ENCODE data around the gene RAB6B.

Gene RAB6B

DNA sequence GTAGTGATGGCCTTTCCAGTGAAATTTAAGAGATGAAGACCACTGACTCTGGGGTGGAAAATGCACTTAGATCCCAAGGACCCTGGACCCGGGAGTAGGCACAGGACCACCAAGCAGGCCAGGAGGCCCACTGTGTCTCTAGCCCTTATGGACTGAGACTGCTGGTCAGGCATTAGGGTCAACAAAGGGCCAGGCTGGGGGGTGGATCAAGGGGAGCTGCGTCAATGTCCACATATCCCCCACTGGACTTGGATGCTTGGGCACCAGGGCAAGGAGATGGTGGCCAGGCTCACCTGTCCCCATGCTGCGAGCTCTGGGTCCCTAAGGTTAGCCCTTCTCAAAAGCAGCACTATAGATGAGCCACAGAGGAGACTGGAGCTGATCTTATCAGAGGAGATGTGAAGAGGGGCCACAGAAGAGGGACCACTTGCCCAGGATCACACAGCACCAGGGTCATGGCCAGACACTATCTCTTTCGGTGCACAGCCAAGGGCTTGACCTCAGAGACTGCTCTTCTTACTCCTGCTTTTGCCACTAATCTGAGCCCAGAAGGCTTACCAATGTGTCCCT lies 14.7 kb downstream of the RAB6B start:
- DNase-seq: no peak

DNA sequence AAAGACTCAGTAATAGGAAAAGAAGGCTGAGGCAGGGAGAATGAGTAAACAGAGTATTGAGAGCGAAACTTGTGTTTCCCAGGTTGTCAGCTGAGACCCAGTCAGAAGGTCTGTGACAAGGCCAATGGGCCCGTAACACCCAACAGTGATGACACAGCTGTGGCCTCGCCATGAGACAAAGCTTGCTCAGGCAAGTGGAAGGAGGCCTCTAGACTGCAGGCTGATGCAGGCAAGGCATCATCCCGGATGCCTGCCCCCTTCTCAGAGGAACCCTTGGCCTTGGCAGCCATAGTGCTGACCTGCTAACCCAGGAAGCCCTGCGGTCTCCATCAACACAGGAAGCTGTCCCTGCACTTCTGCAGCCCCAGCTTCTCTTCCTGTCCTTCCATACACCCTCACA lies 15.4 kb downstream of the RAB6B start:
- DNase-seq: no peak

DNA sequence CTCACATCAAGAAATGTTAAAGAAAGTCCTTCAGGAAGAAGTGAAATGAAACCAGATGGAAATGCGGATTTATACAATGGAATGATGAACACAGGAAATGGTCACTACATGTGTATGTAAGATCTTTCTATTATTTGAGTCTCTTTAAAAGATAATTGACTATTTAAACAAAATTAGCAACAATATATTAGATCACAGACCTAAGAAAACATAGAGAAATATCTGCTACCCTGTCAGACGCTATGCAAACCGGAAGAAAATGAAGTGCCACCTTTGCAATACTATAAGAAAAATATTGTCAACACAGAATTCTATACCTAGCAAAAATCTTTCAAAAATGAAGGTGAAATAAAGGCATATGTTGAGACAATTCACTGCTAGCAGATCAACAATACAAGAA lies 17.2 kb downstream of the RAB6B start:
- DNase-seq: no peak

DNA sequence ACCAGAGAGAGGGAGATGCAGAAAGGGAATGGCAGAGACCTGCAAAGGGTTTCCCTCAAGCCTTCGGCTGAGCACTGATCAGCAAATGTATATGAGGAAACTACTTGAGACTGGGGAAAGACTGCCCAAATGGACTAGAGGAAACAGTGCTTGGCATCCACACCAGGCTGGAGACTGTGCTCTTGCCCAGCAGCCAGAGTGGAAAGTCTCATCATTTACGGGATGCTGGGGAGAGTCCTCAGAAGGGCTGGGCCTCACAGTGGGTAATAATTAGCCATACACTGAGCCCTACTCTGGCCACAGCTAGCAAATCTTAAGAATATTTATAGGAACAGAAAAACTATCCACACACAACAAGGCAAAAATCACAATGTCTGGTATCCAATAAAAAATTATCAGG lies 18.5 kb downstream of the RAB6B start:
- no peak for DNase-seq

DNA sequence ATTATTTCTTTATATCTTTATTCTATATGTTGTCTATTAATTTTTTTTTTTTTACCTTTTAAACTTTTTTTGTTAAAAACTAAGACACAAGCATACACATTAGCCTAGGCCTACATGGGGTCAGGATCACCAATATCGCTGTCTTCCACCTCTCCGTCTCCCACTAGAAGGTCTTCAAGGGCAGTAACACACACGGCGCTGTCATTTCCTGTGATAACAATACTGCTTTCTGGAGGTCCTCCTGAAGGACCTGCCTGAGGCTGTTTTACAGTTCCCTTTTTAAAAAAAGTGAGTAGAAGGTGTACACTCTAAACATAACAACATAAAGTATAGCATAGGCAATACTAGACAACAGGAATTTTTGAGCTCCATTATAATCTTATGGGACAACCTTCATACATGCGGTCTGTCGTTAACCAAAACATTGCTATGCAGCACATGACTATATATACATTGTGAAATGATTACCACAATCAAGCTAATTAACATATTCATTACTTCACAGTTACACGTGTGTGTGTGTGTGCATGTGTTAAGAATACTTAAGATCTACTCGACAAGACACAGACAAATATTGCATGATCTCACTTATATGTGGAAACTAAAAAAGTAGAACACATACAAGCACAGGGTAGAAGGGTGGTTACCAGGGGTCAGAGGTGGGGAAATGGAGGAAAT lies 20.8 kb downstream of the RAB6B start:
- DNase-seq: no peak

DNA sequence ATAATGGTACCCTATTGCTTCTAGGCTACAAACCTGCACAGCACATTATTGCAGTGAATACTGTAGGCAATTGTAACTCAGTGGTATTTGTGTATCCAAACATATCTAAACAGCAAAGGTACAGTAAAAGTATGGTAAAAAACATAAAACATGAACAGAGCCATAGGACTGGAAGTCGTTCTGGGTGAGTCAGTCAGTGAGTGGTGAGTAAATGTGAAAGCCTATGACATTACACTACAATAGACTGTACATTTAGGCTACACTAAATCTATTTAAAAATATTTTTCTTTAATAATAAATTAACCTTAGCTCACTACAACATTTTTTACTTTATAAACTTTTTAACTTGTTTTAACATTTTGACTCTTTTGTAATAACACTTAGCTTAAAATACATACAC lies 21.3 kb downstream of the RAB6B start:
- DNase-seq: no peak

DNA sequence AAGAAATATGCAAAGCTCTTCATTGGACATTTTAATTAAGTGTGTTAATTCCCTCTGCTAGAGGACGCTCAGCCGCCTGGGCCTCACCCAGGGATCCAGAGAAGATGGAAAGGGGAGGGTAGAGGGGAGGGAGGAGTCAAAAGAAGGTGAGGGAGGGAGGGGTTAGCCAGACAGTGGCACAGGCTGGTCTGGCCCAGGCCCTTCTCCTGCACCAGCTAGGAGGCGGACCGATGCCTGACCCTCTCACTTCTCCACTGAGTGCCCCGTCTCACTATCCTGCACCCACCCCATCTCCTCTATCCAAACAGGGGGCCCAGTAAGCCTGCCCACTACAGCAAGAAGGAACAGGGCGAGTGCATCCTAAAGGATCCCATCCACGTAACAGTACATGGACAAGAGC lies 22.9 kb downstream of the RAB6B start:
- DNase-seq: no peak

DNA sequence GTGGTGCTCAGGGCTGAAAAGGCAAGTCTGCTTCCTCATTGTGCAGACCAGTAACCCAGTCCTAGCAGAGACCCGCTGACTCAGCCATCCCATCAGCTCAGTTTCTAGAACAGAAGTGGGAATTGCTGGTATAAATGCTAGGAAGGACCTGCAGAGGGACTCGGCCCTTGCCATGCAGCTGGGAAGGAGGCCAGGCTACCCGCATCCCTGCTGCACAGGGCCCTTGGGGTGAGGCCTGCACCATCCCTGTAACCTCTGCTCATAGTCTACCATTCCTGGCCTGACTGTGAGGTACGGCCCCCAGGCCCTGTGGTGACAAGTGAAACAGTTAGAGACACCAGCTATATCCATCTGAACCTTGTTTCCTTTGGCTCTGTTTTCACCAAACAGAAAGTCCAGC lies 23.5 kb downstream of the RAB6B start:
- no peak for DNase-seq

DNA sequence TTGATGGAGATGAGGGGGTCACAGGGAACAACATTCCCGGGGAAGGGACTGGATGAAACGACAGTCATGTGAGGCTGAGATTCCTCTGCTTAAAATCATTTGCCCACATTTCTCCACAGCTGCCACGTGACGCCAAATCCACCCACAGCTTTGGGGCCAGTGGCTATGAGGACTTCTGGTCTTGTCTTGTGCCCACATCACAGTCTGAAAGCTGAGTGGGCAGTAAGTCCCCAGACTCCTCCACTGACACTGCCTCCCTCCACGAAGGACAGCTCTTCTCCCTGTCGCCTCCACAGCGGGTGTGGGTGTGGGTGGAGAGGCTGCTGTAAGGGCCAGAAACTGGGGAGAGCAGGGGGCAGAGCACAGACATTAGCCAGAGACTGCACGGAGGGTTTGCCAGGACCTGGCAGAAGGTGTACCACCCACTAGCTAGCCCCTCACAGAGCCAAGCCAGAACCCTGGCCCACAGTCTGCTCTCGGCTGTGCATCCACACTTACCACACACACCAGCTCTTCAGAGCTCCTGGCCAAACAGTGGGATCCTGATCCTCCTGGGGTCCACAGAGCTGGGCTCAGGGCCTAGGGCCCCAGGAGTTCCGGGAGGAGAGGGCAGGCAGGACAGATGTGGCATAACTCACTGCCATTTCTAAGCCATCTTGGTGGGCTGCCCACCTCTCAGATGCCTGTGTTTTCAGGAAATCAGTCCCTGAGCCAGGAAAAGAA lies 24.2 kb downstream of the RAB6B start:
- DNase-seq: no peak

DNA sequence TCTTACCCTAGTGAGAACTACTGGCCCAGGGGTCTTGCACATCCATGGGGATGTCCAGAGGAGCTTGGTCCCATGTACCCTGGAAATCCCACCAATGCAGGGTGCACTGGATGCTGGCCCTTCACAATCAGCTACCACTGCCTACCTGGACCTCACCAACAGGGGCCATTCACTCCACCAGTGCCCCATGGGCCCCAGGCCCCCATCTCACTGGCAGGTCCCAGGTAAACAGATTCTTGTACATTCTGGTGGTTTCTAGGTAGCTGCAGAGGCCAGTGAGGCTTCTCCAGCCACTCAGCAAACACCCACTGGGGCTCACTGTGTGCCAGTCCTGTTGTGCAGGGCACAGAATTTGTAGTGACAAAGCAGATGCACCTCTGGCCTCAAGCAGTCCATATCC lies 24.9 kb downstream of the RAB6B start:
- DNase-seq: no peak

DNA sequence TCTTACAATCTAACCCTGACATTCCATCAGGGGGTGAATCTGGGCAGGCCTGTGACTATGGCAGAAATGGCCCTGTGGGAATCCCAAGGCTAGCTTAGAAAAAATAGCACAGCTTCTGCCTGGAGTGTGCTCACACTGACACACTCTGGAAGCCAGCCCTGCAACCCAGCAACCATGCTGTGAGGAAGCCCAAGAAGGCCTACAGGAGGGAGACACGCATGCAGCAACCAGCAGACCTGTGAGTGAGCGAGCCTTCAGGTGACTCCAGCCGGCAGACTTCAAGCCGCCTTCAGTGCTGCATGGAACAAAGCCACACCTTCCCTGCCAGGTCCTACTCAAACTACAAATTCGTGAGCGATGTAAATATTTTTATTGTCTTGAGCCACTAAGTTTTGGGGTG lies 26.1 kb downstream of the RAB6B start:
- no peak for DNase-seq

DNA sequence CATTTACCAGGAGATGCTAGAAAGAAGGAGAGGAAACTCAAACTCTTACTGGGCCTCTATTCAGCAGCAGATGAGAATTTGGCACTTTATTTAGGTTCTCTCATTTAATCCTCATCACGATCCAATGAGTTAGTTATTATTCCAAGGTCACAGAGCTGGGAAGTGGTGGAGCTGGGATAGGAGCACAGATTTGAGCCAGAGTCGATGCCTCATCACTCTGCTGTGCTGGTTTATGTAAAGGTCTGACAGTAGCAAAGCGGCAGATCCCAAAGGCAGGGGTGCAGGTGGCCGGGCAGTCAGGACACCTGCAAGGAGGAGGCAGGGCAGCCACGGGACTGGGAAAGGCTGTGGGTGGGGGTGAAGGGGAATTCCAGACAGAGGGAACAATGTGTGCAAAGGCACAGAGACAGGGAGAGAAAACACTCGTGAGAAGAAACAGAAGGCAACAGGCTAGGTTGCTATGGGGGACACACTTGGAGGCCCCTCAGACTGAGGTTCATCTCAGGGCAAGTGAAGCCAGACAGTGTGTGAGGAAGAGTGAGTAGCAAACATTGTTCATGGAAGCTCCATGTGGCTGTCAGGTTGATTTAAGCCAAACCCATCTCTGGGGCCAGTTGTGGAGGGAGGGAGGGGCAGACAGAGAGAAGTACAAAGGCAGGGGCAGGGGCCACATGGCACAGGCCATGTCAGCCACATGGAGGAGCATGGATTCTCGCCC lies 26.8 kb downstream of the RAB6B start:
- DNase-seq: no peak

DNA sequence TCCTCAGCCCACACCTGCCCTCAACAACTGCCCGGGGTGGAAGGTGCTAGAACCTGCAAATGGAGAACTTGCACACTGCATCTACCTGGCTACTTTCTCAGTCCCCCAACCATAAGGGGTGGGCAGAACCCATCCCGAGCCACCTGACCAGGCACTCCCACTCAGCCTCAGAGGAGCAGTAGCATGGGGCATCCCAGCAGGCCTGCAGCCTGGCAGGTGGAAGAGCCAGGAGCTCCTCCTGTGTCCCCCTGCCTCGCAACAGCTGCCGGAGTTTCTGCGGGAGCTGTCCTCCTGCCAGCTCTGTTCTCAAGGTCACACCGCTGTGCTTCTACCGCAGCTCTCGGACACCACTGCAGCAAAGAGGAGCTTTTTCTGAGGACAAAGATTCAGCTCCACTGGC lies 27.5 kb downstream of the RAB6B start:
- DNase-seq: no peak

DNA sequence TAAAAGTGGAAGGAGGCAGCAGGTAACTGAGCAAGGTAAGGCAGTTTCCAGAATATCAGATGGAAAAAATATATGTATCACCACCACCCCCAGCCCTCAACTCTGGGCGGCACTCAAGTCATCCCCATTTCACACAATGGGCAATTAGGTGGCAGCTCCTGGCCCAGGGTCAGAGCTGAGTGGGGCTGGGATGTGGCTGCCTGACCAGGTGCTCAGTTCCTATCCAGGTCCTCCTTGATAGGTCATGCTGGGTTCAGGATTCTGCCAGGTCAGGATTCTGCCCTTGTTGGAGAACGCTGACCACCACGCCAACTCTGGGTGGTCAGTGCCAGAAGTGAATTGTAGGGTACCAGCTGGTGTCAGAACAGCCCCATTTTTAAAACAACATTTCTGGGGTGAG lies 29.5 kb downstream of the RAB6B start:
- no peak for DNase-seq

DNA sequence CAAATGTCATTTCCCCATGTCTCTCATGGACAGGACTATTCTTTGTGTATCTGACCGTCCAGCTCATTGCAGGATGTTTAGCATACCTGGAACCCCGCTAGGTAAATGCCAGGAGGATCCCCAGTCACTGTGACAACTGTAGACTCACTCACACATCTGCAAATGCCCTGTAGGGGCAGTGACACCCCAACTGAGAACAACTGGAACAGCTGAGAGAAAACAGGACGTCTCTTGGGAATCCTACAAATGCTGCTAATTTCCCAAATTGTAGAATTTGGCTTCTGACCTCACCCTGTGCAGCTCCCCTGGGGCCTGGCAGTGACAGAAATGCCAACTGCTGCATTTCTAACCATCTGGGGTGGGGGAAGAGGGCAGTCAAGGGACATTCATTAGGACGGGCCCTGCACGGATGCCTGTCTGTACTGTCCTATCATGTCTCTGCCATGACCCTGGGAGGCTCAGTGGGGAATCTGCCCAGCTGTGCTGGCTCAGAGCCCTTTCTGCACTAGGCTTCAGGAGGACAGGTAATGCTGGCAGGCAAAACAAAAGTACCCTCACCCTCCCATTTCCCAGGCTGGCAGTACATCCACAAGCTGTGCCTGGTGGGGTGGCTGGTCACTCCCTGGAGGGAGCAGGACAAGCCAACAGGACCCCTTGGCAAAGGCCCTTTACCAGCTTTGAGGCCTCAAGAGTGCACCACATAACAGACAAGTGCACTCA lies 30.4 kb downstream of the RAB6B start:
- DNase-seq: no peak

DNA sequence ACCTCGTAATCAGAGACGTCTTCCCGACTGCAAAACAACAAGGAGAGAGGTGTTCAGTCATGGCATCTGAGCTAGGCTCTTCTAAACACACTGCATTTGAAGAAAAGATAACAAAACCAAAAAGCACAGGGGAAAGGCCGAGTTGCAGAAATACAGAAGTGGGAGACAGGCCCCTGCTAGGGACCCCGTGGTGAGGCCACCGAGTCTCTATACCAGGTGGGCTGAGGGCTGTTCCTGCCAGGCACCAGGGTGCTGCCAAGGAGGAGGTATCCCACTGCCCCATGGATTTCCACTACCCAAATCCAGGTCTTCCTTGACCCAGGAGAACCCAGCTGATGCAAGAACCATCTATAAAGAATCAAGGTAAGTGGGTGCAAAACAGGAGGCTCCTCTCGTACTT lies 31.1 kb downstream of the RAB6B start:
- no peak for DNase-seq

DNA sequence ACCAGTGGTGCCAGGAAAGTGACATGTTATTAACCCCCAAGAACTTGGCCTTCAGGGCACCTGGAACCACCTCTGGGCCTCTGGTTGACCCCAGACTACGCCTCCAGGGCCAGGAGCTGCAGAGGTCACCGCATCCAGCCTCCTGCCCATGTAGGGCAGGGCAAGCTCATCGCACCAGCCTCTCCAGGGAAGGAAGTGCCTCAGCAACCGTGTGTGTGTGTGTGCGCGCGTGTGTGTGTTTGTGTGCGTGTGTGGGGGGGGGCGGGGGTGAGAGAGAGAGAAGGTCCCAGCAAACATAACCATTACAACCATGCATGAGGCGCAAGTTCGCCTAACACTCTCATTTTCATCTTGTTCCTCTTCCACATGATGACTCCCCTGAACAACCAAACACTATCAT lies 31.8 kb downstream of the RAB6B start:
- no peak for DNase-seq

DNA sequence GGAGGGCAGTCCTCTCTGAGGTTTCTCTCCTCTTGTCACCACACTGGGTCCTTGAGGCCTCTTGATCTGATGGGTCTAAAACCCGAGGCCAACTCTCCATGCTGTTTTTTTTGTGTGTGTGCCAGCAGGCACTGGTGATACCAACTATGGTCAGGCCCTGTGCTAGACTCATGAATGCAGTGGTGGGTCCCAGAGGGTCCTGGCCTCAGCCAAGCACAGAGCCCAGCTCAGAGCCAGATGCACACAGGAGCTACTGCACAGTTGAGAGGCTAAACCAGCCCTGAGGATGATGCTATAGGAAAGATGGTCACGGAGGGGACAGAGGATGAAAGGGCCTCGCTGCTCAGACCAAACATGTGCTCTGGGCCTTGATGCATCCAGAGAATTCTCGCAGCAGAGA lies 33.5 kb downstream of the RAB6B start:
- no peak for DNase-seq

DNA sequence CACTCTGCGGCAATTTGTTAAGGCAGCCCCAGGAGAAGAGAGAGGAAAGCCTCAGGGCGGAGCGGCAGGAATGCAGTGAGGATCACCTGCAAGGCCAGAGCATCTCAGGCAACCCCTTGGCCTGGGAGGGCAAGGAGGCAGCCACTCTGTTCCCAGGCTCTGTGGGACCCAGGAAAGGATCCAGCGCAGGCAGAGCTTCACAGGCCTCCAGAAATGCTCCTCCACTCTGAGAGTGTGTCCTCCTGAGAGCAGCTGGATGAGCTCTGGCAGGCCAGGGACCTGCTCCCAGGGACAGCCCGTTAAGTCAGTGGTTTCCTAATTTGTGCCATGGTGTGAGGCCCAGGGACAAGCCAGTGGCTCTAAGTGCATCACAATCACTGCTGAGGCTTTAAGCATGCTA lies 35.2 kb downstream of the RAB6B start:
- DNase-seq: no peak

DNA sequence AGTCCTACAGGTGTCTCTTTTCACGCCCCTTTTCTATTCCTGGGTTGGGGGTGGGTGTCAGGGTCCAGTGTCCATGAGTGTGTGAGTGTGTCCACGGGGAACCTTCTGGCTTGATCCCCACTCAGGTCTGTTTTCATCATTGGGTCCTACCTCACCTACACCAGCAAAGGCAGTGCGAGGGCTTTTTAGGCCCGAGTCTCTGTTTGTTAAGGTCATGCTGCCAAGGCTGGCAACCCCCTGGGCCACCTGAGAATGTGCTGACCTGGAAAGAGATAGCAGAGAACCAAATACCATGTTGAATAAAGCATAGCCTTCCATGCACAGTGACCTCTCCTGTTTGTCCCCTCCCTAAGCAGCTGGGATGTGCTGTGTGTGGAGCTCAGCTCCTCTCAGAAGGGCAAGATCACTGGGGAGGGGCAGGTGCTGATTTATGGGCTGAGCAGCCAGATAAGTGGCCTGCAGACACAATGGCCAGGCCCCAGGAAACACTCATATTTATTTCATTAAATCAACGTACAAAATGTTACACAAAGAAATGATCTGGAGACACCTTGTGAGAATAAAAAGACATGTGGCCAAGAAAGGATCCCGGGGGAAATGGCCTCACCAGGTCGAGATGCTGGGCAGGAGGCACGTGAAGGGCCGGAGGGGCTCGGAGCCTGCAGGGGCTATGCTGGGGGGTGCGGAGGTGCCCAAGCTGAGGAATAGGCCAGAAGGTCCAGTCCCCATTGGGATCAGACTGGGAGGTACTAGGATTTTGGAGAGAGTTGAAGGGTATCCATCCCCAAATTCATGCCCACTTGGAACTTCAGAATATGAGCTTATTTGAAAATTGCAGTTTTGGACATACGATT lies 36.1 kb downstream of the RAB6B start:
- no peak for DNase-seq

DNA sequence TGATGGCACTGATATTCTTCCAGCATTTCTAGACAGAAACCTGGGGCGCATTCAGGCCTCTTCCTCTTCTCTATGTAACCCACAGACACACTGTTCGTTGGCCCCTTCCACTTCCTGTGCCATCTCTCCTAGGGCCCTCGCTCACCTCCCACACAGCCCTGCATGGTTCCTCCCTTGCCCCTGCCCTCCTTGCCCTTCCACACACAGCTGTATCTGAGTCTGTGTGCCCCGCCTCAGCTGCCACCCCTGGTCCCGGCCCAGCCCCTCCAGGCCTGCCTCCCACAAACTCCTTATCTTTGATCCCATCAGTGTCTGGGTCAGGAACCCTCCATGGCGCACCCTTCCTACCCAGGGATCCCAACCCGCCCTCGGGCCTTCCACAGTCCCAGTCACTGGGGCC lies 37.9 kb downstream of the RAB6B start:
- no peak for DNase-seq

DNA sequence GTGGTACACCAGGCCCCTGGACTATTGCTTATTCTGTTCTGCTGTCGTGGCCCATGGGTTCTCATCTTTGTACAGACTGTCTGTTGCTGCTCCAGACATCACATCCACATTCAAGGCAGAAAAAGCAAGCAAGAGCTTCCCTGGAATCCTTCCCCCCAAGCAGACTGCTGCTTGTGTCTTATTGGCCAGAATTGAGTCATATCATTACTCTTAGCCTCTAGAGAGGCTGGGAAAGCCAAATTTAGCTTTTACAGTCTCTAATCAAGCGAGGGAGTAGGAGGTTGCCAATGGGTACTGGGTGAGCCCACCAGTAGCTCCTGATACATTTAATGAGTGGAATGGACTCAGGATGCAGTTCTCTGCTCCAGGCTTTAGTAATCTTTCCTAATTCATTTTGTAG lies 39.4 kb downstream of the RAB6B start:
- no peak for DNase-seq

Data from NCI-H774 (cell line).